B cell (primary cell): ENCODE measurements around the gene TNIK.

Experiments used
- EZH2 ChIP-seq: IDR thresholded peaks from 2 replicates; pipeline ENCODE4 v1.6.1; 2012; ENCODE audit warnings: borderline replicate concordance, low read depth, mild to moderate bottlenecking, moderate library complexity, low read length; ENCODE audit not compliant: insufficient read depth, poor library complexity, severe bottlenecking
- TF ChIP-seq, protein P1 (sequence below): fragments of 200-600 bp; IDR thresholded peaks from one replicate; pipeline ENCODE4 v1.8.0; 2022; ENCODE audit warnings: antibody characterized with exemption, mild to moderate bottlenecking

DNA sequence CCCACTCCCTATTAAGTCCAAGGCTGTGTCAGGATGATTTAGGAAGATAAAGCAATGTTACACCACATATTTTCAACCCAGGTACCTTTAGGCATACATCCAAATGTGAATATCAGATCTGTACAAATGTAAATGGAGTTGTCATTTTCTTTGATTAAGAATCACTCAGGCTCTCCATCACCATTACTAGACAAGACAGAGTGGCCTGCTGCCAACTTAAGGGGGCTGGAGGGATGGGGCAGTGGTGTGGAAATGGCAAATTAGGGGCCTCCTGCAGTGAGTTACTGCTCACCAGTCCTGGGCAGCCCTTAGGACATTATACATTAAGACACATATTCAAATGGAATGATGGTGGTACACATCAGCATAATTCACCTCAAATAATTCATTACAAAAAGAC, 211.0 kb downstream of the TNIK start:
- TF ChIP-seq, protein P1, sequence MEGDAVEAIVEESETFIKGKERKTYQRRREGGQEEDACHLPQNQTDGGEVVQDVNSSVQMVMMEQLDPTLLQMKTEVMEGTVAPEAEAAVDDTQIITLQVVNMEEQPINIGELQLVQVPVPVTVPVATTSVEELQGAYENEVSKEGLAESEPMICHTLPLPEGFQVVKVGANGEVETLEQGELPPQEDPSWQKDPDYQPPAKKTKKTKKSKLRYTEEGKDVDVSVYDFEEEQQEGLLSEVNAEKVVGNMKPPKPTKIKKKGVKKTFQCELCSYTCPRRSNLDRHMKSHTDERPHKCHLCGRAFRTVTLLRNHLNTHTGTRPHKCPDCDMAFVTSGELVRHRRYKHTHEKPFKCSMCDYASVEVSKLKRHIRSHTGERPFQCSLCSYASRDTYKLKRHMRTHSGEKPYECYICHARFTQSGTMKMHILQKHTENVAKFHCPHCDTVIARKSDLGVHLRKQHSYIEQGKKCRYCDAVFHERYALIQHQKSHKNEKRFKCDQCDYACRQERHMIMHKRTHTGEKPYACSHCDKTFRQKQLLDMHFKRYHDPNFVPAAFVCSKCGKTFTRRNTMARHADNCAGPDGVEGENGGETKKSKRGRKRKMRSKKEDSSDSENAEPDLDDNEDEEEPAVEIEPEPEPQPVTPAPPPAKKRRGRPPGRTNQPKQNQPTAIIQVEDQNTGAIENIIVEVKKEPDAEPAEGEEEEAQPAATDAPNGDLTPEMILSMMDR = no peak
- TF ChIP-seq EZH2 = no peak
